GM21825 (cell line): ENCODE measurements around the gene ACTN1.
"Not testable (repeated sequence)": the region's sequence is repeated elsewhere in the genome, so short reads cannot be mapped to it uniquely, and the experiment has no call there.

Source experiments
- ATAC-seq: cut with Tn5 transposase; IDR thresholded peaks from one replicate; pipeline ENCODE4 v1.9.1; 2021; ENCODE audit warnings: mild to moderate bottlenecking, moderate library complexity; ENCODE audit not compliant: unreplicated experiment

ACTN1 gene

DNA sequence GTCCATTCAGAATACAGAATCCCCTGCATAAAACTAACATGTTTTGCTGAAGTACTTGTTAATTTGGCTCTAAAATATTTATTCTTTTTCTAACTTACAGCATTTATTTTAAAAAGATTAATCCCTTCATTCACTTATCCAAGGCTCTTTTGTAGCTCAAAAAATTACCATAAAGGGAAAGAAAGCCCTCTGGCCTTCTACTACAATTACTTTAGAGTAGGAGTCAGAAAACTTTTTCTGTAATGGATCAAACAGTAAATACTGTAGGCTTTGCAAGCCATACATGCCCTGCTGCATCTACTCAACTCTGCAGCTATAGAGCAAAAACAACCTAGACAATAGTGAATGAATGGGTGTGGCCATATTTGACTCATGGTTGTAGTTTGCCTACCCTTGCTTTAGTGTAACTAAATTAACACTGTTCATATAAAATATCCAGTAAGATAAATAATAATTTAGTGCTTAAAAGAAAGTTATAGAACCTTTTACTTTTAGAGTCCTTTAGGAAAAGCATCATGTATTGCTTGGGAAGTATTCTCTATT lies 112.0 kb downstream of the ACTN1 start:
- ATAC-seq = no peak

DNA sequence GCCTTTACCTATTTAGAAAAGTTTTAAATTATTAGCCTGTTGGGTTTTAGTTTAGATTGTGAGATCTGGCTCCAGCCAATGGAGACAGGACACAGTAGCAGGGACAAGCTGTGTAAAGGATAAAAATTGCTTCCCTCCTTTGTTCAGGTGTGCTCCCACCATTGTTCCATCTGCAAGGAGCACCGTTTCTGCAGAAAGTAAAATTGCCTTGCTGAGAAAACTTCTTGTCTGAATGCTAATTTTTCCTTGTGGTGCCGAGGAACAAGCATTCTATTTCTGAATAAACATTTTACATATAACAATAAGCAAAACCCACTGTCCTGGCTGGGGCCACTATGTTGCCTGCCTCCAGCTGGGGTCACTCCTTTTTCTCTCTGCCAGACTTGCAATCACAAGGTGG lies 113.6 kb downstream of the ACTN1 start:
- no peak for ATAC-seq

DNA sequence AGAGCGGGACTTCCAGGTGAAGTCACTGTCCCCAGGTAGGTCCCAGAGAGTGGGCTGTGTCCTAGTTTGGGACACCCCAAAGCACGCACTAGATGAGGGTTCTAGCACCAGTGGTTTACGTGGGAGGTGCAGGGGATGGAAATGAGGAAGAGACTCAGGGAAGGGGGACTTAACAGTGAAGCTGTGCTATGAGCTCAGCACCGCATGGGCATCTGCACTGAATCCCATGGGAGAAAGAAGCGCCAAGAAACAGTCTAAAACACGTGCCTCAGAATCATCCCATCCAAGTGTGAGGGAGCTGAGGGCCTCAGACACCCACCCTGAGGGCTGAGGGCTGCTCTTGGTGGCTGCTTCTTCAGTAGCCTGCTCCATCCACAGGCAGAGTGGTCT lies 114.7 kb downstream of the ACTN1 start:
- ATAC-seq = no peak

DNA sequence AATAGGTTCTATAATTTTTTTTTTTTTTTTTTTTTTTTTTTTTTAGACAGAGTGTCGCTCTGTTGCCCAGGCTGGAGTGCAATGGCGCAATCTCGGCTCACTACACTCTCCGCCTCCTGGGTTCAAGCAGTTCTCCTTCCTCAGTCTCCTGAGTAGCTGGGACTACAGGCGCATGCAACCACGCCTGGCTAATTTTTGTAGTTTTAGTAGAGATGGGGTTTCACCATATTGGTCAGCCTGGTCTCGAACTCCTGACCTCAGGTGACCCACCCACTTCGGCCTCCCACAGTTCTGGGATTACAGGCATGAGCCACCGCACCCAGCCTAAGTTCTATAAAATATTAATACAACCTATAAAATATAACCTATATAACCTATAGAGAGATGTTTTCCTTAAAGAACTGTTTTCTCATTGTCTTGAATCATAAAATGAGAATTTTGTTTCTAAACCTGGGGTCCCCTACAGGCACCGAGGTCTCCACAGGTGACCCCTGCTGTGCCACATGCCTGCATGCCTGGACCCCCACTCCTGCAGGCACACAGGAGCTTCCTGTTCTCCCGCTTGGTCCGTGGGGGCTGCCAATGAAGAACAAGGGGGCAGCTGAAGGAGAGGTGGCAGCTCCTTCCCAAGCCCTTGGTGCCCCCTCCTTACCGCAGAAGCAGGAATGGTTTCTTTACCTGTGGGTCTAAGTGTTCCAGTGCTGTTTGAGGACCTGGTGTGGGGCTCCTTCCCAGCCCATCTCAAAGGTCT lies 115.3 kb downstream of the ACTN1 start:
- ATAC-seq = no peak

DNA sequence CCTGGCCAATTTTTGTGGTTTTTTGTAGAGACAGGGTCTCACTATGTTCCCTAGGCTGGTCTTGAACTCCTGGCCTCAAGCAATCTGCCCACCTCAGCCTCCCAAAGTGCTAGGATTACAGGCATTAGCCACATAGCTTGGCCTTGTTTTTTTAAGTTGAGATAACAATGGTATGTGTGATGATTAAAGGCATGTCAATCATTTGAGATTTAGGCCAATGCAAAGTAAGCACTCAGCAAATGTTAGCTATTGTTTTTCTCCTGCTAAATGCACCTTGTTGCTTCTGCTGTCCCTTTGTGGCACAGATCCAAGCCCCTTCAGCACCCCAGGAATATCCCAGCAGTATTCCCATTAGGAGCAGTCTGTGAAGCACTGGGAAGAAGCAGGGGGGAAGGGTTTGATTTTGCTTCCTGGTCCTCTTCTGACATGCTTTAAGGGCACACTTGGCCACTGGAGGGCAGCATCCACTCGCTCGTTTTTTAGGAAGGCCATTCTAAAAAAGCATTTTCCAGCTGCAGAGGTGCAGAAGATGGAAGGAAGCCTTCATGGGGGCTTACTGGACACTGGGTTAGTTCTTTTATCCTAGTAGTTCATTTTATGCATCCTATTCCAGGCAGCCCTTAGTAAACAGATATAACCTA lies 116.0 kb downstream of the ACTN1 start:
- ATAC-seq = no peak

DNA sequence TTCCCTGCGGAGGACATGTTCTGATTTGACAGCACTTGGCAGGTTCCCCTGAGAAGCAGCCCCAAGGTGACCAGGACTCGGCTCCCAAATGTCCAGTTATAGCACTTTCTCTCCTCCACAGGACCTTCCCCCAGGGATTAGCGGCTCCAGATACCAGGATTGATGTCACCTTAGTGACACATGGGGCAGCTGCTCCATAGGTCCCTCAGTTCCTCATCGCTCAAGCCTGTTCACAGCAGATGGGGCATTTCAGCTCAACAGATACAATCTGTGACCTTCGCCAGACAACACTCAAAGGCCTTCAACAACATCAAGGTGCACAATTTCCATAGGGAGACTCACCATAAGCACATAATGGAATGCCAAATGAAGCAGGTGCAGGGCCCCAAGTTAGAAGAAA lies 118.3 kb downstream of the ACTN1 start:
- ATAC-seq = no peak

DNA sequence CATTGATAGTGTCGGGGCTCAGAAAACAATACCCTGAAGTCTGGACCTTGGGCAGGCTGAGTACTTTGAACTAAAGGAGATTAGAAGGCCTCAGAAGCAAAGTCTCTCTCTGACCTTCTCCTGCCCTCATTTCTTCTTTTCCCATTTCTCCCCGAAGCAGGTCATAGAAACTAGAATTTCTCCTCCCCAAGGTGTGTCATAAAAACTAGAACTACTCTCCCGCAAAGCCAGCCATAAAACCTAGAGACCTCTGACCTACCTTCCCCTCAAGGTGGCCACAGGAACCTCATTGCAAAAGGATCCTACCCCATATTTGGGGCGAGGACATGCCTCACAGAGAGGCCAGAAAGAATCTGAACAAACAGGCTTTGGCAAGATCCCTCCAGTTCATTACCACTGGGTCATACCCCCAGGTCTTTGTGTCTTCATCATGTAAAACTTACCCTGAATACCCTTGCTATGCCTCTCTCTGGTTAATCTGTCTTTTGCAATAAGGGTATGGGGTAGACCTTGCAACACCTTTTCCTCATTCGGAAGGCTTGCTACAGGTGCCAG lies 121.5 kb downstream of the ACTN1 start:
- no peak for ATAC-seq

DNA sequence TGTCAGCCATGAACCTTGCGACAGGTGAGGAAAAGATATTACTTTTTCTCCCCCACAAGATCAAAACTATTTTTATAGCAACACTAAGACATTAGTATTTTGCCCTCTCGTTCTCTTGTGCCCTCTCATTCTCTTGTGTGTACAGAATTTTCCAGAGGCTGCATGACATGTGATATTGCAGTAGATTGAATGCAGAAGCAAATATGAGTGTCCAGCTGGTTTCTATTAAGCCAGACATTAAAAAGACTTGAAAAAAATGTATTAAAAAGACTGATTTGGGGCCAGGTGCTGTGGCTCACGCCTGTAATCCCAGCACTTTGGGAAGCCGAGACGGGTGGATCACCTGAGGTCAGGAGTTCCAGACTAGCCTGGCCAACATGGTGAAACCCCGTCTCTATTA lies 122.5 kb downstream of the ACTN1 start:
- ATAC-seq = no peak

DNA sequence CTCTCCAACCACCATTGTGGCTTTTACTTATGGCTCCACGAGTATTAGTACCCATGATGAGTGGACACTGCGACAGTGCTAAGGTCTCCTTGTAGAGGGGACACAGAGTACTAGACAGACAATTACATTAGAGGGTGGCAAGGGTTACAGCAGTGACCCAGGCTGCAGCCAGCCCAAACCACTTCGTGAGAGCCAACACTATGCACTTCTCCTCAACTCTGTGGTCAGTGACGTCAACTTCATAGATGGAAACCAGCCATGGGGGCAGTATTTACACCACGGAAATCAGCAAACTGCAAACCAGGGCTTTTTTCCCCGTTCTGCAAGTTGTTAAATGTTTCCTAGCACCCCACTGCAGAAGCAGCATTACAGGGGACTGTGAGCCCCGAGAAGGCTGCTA lies 124.7 kb downstream of the ACTN1 start:
- no peak for ATAC-seq

DNA sequence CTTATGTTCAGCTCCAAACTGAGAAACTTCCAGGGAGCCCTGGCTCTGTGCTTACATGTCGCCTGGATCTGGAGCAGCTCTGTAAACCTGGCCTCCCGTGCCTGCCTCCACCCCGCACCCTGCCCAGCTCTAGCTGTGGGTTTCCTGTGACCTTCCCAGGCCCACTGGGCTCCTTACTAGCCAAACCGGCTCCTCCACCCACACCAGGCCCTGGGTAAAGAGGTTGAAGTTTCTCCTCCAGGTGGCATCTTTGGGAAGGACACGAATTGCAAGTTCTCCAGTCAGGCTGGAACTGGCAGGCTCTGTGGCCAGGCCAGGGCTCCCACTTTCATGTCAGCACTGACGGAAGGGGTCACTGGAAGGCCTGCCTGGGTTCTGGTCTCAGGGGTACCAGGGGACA lies 125.4 kb downstream of the ACTN1 start:
- no peak for ATAC-seq

DNA sequence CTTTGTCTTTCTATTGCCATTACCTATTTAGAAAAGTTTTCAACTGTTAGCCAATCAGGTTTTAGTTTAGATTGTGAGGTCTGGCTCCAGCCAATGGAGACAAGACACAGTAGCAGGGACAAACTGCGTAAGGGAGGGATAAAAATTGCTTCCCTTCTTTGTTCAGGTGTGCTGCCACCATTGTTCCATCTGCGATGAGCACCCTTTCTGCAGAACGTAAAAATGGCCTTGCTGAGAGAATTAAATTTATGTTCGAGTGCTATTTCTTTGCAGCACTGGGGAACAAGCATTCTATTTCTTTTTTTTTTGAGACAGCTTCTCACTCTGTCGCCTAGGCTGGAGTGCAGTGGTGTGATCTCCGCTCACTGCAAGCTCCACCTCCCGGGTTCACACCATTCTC lies 126.6 kb downstream of the ACTN1 start:
- not testable (repeated sequence) for ATAC-seq

DNA sequence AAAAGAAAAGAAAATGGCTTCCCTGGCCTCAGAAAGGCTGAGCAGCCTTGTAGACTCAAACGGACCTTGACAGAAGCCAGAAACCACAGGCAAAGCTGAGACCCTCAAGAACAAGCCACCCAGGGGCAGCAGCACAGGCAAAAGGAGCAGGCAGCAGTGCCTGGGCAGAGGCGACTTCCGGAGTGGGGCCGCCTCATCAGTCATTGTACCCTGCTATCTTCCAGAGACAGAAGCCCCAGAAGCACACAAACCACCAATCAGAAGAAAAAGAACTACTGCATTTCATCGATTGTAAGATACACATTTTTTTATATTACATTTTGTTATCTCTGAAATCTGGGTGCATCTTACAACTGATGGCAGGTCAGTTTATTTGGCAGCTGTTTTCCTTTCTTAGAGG lies 128.0 kb downstream of the ACTN1 start:
- ATAC-seq = no peak

DNA sequence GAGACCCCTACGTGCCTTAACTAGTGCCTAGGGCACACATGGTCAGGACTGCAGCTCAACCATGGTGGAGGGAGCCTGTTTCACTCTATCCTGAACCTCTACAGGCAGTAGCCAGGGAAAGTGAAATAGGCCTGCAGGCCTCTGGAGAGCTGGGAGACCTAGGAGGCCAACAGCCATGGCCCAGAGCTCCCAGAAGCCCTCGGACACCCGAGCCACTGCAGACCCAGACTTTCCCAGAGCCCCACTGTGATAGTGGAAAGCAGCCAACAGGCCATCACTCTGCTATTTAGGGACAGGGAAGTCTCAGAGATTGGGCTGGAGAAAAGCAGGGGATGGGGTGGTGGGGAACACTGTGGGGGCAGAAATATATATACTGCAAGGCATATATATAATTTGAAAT lies 129.7 kb downstream of the ACTN1 start:
- no peak for ATAC-seq

DNA sequence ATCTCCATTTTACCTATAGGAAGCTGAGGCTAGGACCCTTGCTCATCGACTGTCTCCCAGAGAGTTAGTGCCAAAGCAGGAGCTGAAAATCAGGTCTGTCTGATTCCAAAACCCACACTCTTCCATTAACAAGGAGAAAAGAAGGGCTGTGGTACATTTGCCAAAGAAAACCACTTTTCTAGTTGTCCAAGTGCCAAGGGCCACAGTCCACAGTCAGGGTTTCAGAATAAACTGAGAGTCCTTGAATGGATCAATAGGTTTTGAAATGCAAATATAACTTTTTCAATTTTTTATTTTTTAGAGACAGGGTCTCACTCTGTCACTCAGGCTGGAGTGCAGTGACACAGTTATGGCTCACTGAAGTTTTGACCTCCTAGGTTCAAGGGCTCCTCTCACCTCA lies 130.8 kb downstream of the ACTN1 start:
- no peak for ATAC-seq

DNA sequence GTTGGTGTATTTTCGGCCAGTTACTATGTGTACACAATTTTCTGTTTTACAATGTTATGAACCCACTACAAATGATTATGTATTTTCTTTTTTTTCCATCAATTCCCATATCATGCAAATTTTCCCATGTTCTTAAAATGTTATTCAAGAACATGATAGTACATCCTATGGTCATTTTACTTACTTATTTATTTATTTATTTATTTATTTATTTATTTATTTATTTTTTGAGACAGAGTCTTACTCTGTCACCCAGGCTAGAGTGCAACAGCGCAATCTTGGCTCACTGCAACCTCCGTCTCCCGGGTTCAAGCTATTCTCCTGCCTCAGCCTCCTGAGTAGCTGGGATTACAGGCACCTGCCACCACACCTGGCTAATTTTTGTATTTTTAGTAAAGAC lies 131.5 kb downstream of the ACTN1 start:
- not testable (repeated sequence) for ATAC-seq

DNA sequence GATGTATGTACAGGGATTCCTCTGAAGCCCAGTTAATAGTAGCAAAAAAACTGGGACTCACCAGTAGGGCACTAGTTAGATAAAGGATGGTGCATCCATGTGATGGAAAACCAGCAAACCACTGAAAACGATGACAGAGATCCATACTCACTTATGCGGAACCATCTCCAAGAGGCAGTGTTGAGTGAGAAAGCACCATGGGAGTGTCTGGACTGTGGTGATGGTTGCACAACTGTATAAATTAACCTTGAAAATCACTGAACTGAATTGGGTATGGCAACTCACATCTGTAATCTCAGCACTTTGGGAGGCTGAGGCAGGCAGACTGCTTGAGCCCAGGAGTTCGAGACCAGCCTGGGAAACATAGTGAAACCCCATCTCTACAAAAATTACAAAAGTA lies 132.6 kb downstream of the ACTN1 start:
- ATAC-seq = no peak

DNA sequence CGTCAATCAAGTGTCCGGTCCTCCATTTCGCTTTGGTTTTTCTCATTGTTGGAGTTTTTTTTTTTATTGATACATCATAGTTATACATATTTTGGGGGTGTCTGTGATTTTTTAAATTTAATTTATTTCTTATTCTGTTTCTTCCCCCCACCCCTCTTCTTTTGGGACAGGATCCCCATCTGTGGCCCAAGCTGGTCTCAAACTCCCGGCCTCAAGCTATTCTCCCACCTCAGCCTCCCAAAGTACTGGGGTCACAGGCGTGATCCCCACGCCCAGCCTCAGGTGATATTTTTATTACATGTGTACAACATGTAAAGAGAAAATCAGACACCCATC lies 134.9 kb downstream of the ACTN1 start:
- no peak for ATAC-seq

DNA sequence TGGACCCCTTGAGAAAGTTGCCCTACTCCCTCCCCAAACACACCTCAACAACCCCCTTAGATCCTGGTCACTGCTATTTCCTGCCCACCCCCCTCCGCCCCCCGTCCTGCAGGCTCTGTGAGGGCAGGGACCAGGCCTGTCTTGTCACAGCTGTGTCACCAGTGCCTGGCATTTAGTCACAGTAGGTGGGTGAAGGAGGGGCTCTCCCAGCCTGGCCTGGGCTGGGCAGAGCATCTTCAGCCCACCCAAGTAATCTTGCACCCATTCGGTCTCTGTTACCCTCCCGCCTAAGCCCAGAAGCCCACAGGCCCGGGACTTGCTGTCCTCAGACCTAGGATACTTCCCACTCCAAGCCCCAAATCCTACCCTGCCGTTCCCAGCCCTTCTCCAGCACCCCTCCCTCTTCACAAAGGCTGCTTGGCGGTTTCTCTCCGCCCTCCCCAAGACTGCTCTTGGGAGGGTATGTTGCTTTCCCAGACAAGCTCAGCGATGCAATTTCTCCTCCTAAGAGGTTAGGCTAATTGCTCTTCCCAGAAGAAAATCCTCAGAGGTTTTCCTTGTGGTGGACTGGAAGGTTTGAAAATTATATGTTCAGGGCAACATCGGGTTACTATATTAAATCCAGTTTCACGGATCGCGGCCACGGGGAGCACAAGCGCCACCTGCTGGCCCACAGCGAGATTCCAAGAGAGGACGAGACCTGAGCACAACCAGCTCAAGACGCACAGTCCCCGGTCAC lies 135.5 kb downstream of the ACTN1 start:
- ATAC-seq = no peak

DNA sequence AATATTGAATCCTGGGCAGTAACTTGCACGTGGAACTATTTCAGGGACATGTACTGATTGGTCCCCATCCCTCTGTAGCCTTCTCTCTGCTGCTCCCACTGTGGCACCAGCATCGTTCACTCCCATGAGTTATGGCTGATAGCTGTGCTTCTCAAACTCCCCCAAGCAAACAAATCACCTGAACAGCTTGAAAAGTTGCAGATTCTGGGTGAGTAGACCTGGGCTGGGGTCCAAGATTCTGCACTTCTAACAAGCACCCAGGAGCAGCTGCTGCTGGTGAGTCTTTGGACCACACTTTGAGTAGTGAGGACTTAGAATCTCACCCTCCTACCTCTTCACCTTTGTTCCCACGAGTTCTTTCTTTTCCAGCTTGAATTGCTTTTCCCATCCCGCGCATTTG lies 136.8 kb downstream of the ACTN1 start:
- no peak for ATAC-seq

DNA sequence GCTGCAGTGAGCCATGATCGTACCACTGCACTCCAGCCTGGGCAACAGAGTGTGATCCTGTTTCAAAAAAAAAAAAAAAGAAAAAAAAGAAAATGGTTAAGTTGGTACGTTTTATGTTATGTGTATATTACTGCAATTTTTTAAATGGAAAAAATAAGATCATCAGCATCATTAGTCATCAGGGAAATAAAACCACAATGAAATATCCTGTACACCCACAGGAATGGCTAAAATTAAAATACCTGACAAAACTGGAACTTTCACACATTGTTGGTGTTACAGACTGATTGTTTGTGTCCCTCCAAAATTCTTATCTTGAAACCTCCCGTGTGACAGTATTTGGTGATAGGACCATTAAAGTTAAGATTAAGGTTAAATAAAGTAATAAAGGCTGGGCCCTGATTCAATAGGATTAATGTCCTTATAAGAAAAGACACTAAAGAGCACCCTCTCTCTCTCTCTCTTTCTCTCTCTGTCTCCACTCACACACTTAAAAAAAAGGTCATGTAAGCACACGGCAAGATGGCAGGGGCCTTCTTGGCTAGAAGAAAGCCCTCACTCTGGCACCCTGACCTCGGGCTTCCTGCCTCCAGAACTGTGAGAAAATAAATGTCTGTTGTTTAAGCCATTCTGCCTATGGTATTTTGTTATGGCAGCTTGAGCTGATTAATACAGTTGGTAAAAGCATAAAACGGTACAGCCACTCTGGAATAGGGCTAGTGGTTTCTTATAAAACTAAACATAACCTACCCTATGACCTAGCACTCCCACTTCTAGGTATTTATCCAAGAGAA lies 137.9 kb downstream of the ACTN1 start:
- ATAC-seq = no peak

DNA sequence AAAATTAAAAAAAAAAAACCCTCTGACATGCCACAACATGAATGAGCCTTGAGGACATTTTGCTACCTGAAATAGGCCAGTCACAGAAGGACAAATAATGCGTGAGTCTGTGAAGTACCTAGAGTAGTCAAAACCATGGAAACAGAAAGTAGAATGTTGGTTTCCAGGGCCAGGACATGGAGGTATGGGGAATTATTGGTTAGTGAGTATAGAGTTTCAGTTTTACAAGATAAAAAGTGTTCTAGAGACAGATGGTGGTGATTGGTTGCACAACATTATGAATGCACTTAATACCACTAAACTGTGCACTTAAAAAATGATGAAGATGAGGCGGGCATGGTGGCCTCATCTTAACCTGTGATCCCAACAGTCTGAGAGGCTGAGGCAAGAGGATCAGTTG lies 138.6 kb downstream of the ACTN1 start:
- no peak for ATAC-seq
